Fibroblast of lung (primary cell): ENCODE data around the gene ZNF845. TPM values are rescaled to one million over a fixed set of nuclear protein-coding genes. Genes with fewer than 3 reads are reported as not detected.
A peak's percentile ranks its signal among the peaks of the same experiment; 100 is the strongest.

Source experiments
- DNase-seq, 2 donors: peaks; one replicate each; pipeline versions ENCODE4 v3.0.0 to v3.0.0-alpha.2; 2010; ENCODE audit warnings: low read depth in 2 of 2
- H2AFZ ChIP-seq: 2 replicates; pipeline ENCODE4 v1.5.1; 2012; ENCODE audit warnings: low read length, control low read depth, inconsistent platforms
- H3K27ac ChIP-seq: 2 replicates; pipeline ENCODE4 v1.5.1; 2011; ENCODE audit warnings: low read length, control low read depth; ENCODE audit not compliant: insufficient read depth
- H3K27me3 ChIP-seq: 2 replicates; pipeline ENCODE4 v1.5.1; 2011; ENCODE audit warnings: mild to moderate bottlenecking, low read length; ENCODE audit not compliant: control insufficient read depth, insufficient read depth
- H3K36me3 ChIP-seq: 2 replicates; pipeline ENCODE4 v1.5.1; 2011; ENCODE audit warnings: low read length; ENCODE audit not compliant: control insufficient read depth, insufficient read depth
- H3K4me1 ChIP-seq: 2 replicates; pipeline ENCODE4 v1.5.1; 2011; ENCODE audit warnings: low read length; ENCODE audit not compliant: control insufficient read depth, insufficient read depth; ENCODE audit errors: extremely low read depth
- H3K4me2 ChIP-seq: 2 replicates; pipeline ENCODE4 v1.5.1; 2011; ENCODE audit warnings: low read length, control low read depth; ENCODE audit not compliant: insufficient read depth; ENCODE audit errors: extremely low read depth
- H3K4me3 ChIP-seq, 4 experiments: fragments of 200-600 bp in 1 of 4; sonication (generic) in 1 of 4; replicated peaks in 1 of 4; 2 replicates each; pipeline ENCODE4 v1.5.1; 2011 to 2016; ENCODE audit warnings: low read length in 4 of 4, low read depth in 3 of 4, mild to moderate bottlenecking in 3 of 4, control low read depth in 2 of 4, inconsistent platforms in 1 of 4, mixed read lengths in 1 of 4; ENCODE audit not compliant: insufficient read depth in 1 of 4; ENCODE audit errors: control extremely low read depth in 1 of 4
- H3K79me2 ChIP-seq: 2 replicates; pipeline ENCODE4 v1.5.1; 2012; ENCODE audit warnings: mild to moderate bottlenecking, low read length, inconsistent platforms; ENCODE audit not compliant: control insufficient read depth, insufficient read depth
- H3K9ac ChIP-seq: 2 replicates; pipeline ENCODE4 v1.5.1; 2011; ENCODE audit warnings: mild to moderate bottlenecking, low read length, control low read depth; ENCODE audit not compliant: insufficient read depth
- H3K9me3 ChIP-seq: 2 replicates; pipeline ENCODE4 v1.5.1; 2012; ENCODE audit warnings: low read depth, low read length; ENCODE audit not compliant: control insufficient read depth, insufficient read depth
- H4K20me1 ChIP-seq: 2 replicates; pipeline ENCODE4 v1.5.1; 2011; ENCODE audit warnings: low read length; ENCODE audit not compliant: control insufficient read depth, insufficient read depth; ENCODE audit errors: extremely low read depth
- EZH2 ChIP-seq: IDR thresholded peaks from 2 replicates; pipeline ENCODE4 v1.5.1; 2012; ENCODE audit warnings: low read length, control low read depth, mild to moderate bottlenecking; ENCODE audit errors: missing control alignments
- polyA plus RNA-seq, 2 donors: library from polyadenylated mRNA; depleted of rRNA in 1 of 2; stranded (reverse) in 1 of 2; unstranded in 1 of 2; fragments of >200 nt; gene quantifications; 2 replicates each; pipeline ENCODE4 v1.2.1, GENCODE V29; 2011 to 2012; ENCODE audit warnings: missing spikeins in 1 of 2
- total RNA-seq: library from RNA; depleted of rRNA; stranded (reverse); fragments of >200 nt; gene quantifications from 2 replicates; pipeline ENCODE4 v1.2.1, GENCODE V29; 2014
- TF ChIP-seq, protein P1 (sequence below), 2 donors: IDR thresholded peaks in 1 of 2; conservative IDR thresholded peaks in 1 of 2; 1 replicate in 1 of 2; 2 replicates in 1 of 2; pipeline ENCODE4 v1.5.1; 2011 to 2012; ENCODE audit warnings: low read length in 2 of 2, control low read depth in 1 of 2, inconsistent platforms in 1 of 2, low read depth in 1 of 2, mild to moderate bottlenecking in 1 of 2

Gene ZNF845
- total and polyA plus RNA-seq, 2 donors (not counting 1 experiment from before 2014, with no cell fraction given) = 4.2 to 9.7 TPM

- Histone ChIP-seq H3K9me3 (no peaks in the 10 kb centered on the region), H3K27me3 (no peaks in the 10 kb centered on the region), H4K20me1 (no peaks in the 10 kb centered on the region), H3K27ac (no peak within 1 kb of the TSS), H3K4me1 (no peaks in the 10 kb centered on the region), H3K36me3 (no peaks in the 10 kb centered on the region), H3K4me2 (peak within 1 kb of the TSS; percentile 53), H3K79me2 (no peaks in the 10 kb centered on the region), H3K9ac (peak within 1 kb of the TSS; percentile 51), H2AFZ (peak within 1 kb of the TSS; percentile 80), H3K4me3 (peak within 1 kb of the TSS; percentile 39 to 67 (median 52))
- TF ChIP-seq, protein P1, sequence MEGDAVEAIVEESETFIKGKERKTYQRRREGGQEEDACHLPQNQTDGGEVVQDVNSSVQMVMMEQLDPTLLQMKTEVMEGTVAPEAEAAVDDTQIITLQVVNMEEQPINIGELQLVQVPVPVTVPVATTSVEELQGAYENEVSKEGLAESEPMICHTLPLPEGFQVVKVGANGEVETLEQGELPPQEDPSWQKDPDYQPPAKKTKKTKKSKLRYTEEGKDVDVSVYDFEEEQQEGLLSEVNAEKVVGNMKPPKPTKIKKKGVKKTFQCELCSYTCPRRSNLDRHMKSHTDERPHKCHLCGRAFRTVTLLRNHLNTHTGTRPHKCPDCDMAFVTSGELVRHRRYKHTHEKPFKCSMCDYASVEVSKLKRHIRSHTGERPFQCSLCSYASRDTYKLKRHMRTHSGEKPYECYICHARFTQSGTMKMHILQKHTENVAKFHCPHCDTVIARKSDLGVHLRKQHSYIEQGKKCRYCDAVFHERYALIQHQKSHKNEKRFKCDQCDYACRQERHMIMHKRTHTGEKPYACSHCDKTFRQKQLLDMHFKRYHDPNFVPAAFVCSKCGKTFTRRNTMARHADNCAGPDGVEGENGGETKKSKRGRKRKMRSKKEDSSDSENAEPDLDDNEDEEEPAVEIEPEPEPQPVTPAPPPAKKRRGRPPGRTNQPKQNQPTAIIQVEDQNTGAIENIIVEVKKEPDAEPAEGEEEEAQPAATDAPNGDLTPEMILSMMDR (conservative IDR thresholded peaks at IDR 0.05 in 1 of 2, IDR thresholded peaks at IDR 0.05 in 1 of 2; ENCODE audit: low read depth in 1 of 2, low read length in 2 of 2) = peak in 1 of 2 donors; percentile 3
- no peak for TF ChIP-seq EZH2
- DNase-seq = peak; percentile 65 to 73
These were observed 31.8 kb downstream of the ZNF845 start, which contains the start of gene ZNF525 for GRCh38 chr19:53365134-53365898. ZNF525 (plus strand) TSS chr19:53365705; CDS start chr19:53372282, 6,577 bp downstream.

DNA sequence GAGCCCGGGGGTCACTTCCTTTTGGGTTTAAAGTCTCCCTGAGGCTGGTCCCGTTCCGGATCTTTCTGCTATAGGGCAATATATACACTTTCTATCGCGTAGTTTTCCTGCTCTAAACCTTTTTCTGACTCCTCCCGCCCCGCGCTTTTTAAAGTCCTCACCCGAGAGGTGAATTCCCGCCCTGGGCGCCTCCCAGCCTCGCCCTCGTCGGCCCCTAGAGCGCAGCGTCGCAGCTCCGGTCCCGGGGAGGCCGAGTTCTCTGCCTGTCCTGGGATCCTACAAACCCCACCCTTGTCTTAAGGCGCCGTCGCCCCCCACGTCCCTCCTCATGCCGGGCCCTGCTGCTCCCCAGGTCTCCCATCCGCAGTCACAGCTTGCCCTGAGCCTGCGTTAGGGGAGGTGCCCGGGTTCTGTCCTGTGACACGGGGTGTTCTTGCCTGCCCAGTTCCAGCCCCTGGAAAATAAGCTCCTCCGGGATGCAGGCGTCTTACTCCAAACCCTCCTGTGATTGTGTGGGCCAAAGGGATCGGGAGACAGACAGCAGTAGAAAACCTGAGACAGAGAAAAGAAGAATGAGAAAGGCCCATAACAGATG is 32.4 kb downstream of the ZNF845 start:
- Histone ChIP-seq H3K4me2 (peak overlapping the region; percentile 53), H3K4me1 (no peaks in the 10 kb centered on the region), H3K36me3 (no peaks in the 10 kb centered on the region), H3K9ac (peak overlapping the region; percentile 51), H4K20me1 (no peaks in the 10 kb centered on the region), H3K9me3 (no peaks in the 10 kb centered on the region), H2AFZ (peak overlapping the region; percentile 28), H3K27me3 (no peaks in the 10 kb centered on the region), H3K79me2 (no peaks in the 10 kb centered on the region), H3K4me3 (peak overlapping the region; percentile 39 to 67 (median 52)), H3K27ac (no peak overlapping the region)
- no peak for DNase-seq
- TF ChIP-seq, protein P1 (conservative IDR thresholded peaks at IDR 0.05 in 1 of 2, IDR thresholded peaks at IDR 0.05 in 1 of 2; ENCODE audit: low read depth in 1 of 2, low read length in 2 of 2) = no peak
- no peak for TF ChIP-seq EZH2

- Histone ChIP-seq H3K4me3 (no peak overlapping the region), H3K27ac (no peak overlapping the region)
- TF ChIP-seq, protein P1 (conservative IDR thresholded peaks at IDR 0.05 in 1 of 2, IDR thresholded peaks at IDR 0.05 in 1 of 2; ENCODE audit: low read depth in 1 of 2, low read length in 2 of 2) = no peak
- TF ChIP-seq EZH2 = no peak
These were observed 38.6 kb downstream of the ZNF845 start for GRCh38 chr19:53372196-53372595.

More at GRCh38 chr19:53372196-53372595, 38.6 kb downstream of the ZNF845 start:
- no peaks in the 10 kb centered on the region for H3K27me3 ChIP-seq
- H4K20me1 ChIP-seq = no peaks in the 10 kb centered on the region
- no peaks in the 10 kb centered on the region for H3K36me3 ChIP-seq
- H3K79me2 ChIP-seq = no peaks in the 10 kb centered on the region
- DNase-seq = no peak
- no peak overlapping the region for H2AFZ ChIP-seq
- H3K9ac ChIP-seq = no peak overlapping the region
- H3K4me2 ChIP-seq = no peak overlapping the region
- no peaks in the 10 kb centered on the region for H3K9me3 ChIP-seq
- no peaks in the 10 kb centered on the region for H3K4me1 ChIP-seq
